Measurements from ENCODE around the gene SDR42E2.

GRCh38 chr16:22174642-22175041 is 12.3 kb downstream of the SDR42E2 start:
- TF ChIP-seq POLR2A (IDR thresholded peaks at IDR 0.05) (no peak), CTCF (IDR thresholded peaks at IDR 0.05) (no peak)
